T-helper 1 cell (primary cell): Measurements from ENCODE around the gene AKAP13.

Experiments used
- DNase-seq, 5 donors: peaks; one replicate each; pipeline ENCODE4 v3.0.0-alpha.2; 2012 to 2020

AKAP13 gene

GRCh38 chr15:85745525-85746150 lies 365.2 kb downstream of the AKAP13 start:
- DNase-seq, result no peak

- no peak for DNase-seq
Measured at GRCh38 chr15:85746641-85747040, 366.2 kb downstream of the AKAP13 start.

GRCh38 chr15:85748176-85748575 lies 367.8 kb downstream of the AKAP13 start:
- no peak for DNase-seq

- DNase-seq, result no peak
Measured at GRCh38 chr15:85748729-85749128, 368.3 kb downstream of the AKAP13 start.

- DNase-seq, result no peak
Measured at GRCh38 chr15:85749261-85750151, 369.1 kb downstream of the AKAP13 start.

- DNase-seq, result no peak
Measured at GRCh38 chr15:85750319-85751290, 370.2 kb downstream of the AKAP13 start.

- no peak for DNase-seq
Measured at GRCh38 chr15:85751291-85752123, 371.1 kb downstream of the AKAP13 start.

- no peak for DNase-seq
Measured at GRCh38 chr15:85752124-85752475, 371.7 kb downstream of the AKAP13 start.

- DNase-seq, result no peak
Measured at GRCh38 chr15:85752491-85752961, 372.1 kb downstream of the AKAP13 start.

- no peak for DNase-seq
Measured at GRCh38 chr15:85753261-85753660, 372.9 kb downstream of the AKAP13 start.

GRCh38 chr15:85753791-85754452 lies 373.5 kb downstream of the AKAP13 start:
- no peak for DNase-seq

GRCh38 chr15:85754989-85755388 lies 374.6 kb downstream of the AKAP13 start:
- DNase-seq, result no peak

- DNase-seq, result no peak
Measured at GRCh38 chr15:85755471-85755870, 375.1 kb downstream of the AKAP13 start.

- DNase-seq, result no peak
Measured at GRCh38 chr15:85755942-85756341, 375.5 kb downstream of the AKAP13 start.

- DNase-seq, result no peak
Measured at GRCh38 chr15:85756411-85757072, 376.1 kb downstream of the AKAP13 start.

- DNase-seq, result no peak
Measured at GRCh38 chr15:85757073-85757938, 376.9 kb downstream of the AKAP13 start.

- no peak for DNase-seq
Measured at GRCh38 chr15:85757939-85758654, 377.7 kb downstream of the AKAP13 start.

- DNase-seq, result no peak
Measured at GRCh38 chr15:85758655-85758978, 378.2 kb downstream of the AKAP13 start.

GRCh38 chr15:85759376-85759775 lies 379.0 kb downstream of the AKAP13 start:
- DNase-seq, result no peak
